GM19035 (cell line): Measurements from ENCODE around the gene ODF4.
"Not testable (repeated sequence)": the region's sequence is repeated elsewhere in the genome, so short reads cannot be mapped to it uniquely, and the experiment has no call there.

Source experiments
- ATAC-seq: cut with Tn5 transposase; IDR thresholded peaks from one replicate; pipeline ENCODE4 v1.9.1; 2021; ENCODE audit not compliant: unreplicated experiment

The ODF4 gene

DNA sequence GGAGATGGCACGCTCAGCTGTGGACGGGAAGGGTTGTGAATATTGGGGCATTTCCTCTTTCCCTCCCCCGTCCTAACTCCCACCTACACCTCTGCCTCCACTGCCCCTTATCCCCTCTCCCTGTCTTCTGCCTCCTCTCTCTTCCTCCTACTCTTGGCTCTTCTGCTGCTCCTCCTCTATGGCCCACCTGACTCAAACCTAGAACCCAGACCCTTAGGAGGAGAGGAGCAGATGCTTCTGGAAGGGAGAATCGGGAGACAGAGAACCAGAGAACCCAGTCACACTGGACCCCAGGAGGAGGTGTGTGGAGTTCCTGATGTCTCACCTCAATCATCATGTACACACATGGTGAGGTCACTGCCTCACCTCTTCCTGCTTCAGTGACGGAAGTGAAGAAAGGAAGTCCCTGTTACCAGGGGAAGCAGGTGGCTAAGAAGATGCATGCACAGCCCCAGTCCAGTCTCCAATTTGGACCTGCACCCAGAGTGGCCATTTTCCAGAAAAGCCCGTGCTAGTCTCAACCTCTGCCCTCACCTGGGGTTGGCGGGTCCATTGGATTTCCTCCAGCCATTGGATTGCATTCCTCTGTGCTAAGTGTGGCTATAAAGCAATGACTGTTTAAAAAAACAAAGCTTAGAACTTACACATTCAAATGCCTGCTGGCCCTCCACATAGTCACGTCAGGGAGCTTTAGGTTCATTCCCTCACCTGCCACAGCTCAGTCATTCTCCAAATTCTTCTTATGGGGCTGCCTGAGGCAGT, 54.0 kb downstream of the ODF4 start:
- ATAC-seq = no peak

DNA sequence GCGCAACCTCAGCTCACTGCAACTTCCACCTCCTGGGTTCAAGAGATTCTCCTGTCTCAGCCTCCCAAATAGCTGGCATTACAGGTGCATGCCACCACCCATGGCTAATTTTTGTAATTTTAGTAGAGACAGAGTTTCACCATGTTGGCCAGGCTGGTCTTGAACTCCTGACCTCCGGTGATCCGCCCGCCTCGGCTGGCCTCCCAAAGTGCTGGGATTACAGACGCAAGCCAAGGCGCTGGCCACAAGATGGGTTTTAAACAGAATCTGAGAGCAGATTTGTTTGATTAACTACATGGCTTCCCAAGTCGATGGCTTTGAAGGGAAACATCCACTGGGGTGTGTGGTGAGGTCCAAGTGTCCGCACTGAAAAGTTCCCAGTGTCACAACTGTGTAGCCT, 54.9 kb downstream of the ODF4 start:
- not testable (repeated sequence) for ATAC-seq
